ENCODE data around the gene CPO.

Gene CPO

DNA sequence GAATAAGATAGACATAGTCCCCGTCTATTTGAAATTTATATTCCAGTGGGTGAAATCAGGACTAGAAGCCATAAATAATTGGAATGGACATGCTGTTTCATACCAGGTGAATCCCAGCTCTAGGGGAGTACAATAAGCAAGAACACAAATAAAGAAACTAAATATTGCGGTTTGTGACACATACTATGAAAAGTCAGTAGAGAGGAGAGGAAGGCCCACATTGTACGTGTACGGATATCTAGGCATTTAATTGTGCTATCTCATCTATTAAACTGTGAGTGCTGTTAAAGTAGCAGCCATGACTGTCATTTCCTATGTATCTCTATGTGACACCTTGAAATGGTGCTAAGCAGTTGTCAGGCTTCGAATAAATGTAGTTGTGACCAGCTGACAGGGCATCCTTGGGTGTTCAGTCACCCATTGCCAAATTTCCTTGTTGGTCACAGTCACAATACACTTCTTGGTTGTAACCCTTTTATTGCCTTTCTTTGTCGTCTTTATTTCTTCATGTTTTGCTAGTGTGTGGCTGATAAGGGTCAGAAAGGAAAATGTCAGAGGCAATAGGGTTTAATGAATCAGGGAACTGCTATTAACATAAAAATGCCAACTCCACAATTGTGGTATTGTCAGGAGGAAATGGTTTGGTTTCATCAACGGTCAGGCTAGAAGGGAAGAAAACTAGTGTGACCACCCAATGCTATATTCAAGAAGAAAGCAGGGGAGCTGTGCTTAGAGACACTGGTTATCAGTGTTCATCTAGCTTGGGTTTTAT lies 31.5 kb downstream of the CPO start:
- FAIRE-seq (no peak), DNase-seq (ENCODE audit: insufficient read length, low spot score) (no peak)

DNA sequence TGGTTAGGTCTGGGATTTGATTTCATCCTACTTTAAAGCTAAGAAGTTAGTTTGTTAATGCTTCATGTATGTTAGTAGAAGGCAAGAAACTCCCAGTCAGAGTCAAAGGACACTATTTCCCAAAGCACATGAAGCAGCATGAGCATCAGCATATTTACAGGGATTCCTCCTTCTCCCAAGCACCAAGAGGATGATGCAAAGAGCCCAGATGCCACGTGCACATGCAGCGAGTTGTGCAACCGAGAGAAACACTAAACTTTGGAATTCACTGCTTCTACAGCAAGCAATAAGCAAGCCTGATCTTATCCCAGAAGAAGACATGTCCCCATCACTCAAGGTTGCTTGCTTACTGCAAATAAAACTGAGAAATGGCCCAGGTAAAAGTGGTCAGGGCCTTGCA lies 32.5 kb downstream of the CPO start:
- DNase-seq (ENCODE audit: insufficient read length, low spot score) (no peak), FAIRE-seq (no peak)

DNA sequence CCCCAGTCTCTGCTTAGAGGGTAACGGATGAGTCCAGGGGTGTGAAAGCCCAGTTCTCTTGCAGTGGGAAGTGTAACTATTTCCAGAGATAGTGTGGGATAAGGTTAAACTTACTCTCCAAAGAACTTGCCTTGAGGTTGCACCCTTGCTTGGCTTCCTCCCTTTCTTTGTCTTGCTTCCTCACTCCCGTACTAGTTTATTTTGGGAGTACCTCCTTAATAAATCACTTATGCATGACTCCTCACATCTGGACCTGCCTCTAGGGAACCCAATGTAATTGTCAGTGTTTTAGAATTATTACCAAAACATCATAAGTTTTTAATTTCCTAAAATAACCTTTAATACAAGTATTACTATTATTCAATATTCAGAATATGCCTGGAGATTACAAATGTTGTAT lies 35.2 kb downstream of the CPO start:
- DNase-seq (ENCODE audit: insufficient read length, low spot score) (no peak), FAIRE-seq (no peak)

DNA sequence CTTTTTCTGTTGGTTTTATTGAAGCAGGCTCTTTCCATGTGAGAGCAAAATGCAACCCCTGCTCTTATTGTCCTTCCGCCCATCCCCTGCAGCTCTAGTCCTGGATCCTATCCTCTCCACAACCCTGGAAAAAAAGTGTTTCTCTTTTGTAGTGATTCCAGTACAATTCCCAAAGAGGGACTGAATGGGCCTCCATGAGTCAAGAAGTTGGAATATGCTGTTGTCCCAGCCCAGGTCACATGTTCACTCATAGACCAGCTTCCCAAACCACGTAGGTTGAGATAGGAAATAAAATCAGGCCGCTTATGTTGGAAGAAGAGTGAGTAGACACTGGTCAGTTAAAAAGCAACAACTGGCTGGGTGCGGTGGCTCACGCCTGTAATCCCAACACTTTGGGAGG lies 39.4 kb downstream of the CPO start:
- DNase-seq (ENCODE audit: insufficient read length, low spot score) (no peak), FAIRE-seq (no peak)

GRCh38 chr2:206979365-206979764 lies 40.0 kb downstream of the CPO start:
- DNase-seq (ENCODE audit: insufficient read length, low spot score) (no peak), FAIRE-seq (no peak)

- FAIRE-seq: no peak
- no peak for DNase-seq (ENCODE audit: insufficient read length, low spot score)
Measured at GRCh38 chr2:206979922-206980321, 40.6 kb downstream of the CPO start.

- DNase-seq (ENCODE audit: insufficient read length, low spot score): no peak
- no peak for FAIRE-seq
Measured at GRCh38 chr2:206980413-206980812, 41.1 kb downstream of the CPO start.

DNA sequence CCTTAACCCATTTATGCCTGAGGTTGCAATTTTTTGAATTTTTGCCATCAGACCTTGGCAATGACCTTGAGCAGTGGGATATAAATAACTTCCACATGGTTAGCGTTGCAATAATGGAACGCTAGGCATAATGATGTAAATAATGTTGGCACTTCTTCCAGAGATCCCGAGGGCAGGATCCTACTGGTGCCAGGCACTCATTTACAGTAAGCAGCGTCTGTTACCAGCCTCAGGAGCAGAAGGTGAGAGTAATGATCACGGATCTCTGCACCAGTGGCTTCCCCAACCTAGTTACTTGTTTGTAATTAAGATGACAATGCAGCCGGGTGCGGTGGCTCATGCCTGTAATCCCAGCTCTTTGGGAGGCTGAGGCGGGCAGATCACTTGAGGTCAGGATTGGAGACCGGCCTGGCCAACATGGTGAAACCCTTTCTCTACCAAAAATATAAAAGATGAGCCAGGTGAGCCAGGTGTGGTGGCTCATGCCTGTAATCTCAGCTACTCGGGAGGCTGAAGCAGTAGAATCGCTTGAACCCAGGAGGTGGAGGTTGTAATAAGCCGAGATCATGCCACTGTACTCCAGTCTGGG lies 41.9 kb downstream of the CPO start:
- DNase-seq (ENCODE audit: insufficient read length, low spot score) (no peak), FAIRE-seq (no peak)

DNA sequence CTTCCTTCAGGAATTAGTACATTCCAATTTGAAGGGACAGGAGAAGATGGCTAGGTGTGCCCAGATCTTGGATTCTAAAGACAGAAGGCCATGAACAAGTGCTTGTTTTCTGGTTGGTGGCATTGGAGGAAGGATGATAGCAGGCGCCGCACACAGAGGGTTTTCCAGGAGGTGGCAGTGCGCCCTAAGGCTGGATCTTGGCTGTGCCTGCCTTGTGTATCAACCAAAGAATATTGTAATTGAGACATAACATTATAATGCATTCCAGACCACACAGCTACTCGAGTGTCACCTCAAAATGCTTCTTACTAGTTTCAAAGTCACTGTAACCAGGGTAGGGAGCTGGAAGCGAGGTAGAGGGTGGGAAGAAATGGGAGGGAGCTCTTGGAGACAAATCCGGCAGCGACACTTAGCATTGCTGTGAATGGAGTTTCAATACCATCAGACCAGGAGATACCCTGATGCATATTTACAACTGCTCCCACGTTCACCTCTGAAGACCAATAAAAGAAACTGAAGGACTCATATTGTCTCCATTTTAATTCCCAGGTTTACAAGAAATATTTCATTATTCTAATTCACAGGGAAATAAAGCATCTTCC lies 42.5 kb downstream of the CPO start:
- DNase-seq (ENCODE audit: insufficient read length, low spot score): peak; percentile 67
- peak; percentile 38 for FAIRE-seq

- DNase-seq (ENCODE audit: insufficient read length, low spot score) (no peak), FAIRE-seq (no peak)
Measured at GRCh38 chr2:206982360-206982955, 43.1 kb downstream of the CPO start.

DNA sequence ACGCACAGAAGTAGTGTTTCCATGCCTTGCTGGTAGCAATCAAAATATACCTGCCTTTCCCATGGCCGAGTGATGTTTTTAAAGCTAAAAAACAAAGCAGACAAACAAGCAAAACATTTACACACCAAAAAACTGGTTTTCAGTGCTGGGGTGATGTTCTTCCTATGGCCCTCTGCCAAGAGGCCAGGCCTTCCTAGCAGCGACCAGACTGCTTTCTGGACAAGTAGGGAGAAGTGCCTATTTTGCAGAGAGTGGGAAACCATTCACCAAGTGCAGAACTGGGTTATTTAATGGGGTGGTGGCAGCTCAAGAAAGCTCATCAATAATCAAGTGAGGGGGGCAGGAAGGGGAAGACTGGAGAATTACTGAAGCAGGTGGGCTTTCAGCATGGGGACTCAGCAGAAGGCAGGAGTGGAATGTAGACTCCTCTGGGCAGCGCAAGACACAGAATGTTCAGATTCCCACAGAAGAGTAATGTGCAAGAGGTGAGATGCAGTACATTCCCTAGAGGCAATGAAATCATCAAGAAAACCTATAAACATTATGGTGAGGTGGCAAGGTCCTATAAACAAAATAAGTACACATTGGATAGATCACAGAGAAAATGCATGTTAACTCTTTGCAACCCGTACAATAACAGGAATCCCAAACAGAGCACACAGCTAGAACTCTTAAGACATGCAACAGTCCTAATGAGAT lies 44.0 kb downstream of the CPO start:
- DNase-seq (ENCODE audit: insufficient read length, low spot score) (no peak), FAIRE-seq (no peak)

DNA sequence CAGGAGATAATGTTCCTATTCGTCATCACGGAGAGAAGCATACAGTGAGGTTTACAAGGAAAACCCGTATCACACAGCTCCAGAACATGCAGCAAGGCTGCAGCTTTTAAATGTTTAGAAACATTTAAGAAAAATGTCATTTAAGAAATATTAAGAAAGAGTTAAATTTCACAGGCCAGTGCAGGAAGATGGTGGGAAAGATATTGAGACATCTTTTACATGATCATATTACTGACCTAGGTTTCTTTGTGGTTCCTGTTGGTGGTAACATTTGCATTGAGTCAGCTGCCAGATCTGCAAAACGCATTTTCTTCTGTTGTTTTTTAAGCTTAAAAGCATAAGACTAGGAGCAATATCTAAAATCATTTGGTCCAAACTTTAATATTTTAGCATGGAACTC lies 44.9 kb downstream of the CPO start:
- DNase-seq (ENCODE audit: insufficient read length, low spot score) (no peak), FAIRE-seq (no peak)

- no peak for FAIRE-seq
- DNase-seq (ENCODE audit: insufficient read length, low spot score): no peak
Measured at GRCh38 chr2:206986943-206987342, 47.6 kb downstream of the CPO start.

GRCh38 chr2:206987810-206988209 lies 48.5 kb downstream of the CPO start:
- DNase-seq (ENCODE audit: insufficient read length, low spot score) (no peak), FAIRE-seq (no peak)

GRCh38 chr2:206988884-206989283 lies 49.6 kb downstream of the CPO start:
- no peak for FAIRE-seq

DNA sequence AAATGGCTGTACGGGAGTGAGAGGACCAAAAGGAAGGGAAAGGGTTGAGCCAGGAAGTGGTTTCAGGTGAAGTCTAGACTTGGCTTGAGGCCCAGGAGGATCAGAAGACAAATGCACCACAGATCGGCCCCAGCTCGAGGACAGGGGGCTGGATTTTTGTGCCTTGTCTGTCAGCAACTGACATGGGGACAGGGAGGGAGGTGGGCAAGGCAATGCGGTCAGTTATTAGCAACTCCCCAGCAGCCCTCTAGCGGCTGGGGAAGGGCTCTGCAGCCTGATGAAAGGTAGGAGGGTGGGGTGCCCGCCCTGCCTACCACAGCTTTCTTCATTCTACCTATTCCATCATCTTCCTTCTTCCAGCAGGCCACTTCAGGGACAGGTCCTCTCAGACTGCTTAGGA lies 50.0 kb downstream of the CPO start:
- peak; percentile 26 for DNase-seq (ENCODE audit: insufficient read length, low spot score)
- FAIRE-seq: peak; percentile 55

More at GRCh38 chr2:206988884-206989283, 49.6 kb downstream of the CPO start:
- no peak for DNase-seq (ENCODE audit: insufficient read length, low spot score)

- DNase-seq (ENCODE audit: insufficient read length, low spot score) (no peak), FAIRE-seq (no peak)
Measured at GRCh38 chr2:206990360-206990759, 51.0 kb downstream of the CPO start.

- FAIRE-seq: no peak
- no peak for DNase-seq (ENCODE audit: insufficient read length, low spot score)
Measured at GRCh38 chr2:206991070-206991469, 51.8 kb downstream of the CPO start.

DNA sequence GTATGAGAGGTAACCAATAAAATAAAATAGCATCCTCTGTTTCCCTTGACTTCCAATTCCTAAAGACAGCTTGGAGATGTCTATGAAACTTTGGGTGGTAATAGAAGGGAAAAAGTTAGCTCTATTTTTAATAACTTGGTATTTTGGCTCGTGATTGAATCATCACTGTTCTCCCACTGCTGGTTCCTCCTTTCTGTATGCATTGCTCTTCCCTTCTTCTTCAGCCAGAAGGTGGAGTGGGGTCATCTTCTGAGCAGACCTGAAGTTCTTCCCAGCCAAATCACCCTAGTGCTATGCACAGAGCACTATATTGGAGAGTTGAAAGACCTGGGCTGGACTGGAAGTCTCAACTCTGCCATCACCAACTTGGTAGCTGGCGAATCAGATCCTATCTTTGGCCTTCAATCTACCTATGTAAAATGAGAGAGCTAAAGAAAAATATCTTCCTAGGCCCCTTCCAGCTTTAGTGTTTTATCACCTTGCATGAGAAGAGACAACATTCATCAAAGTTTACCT lies 54.1 kb downstream of the CPO start:
- DNase-seq (ENCODE audit: insufficient read length, low spot score) (no peak), FAIRE-seq (no peak)

DNA sequence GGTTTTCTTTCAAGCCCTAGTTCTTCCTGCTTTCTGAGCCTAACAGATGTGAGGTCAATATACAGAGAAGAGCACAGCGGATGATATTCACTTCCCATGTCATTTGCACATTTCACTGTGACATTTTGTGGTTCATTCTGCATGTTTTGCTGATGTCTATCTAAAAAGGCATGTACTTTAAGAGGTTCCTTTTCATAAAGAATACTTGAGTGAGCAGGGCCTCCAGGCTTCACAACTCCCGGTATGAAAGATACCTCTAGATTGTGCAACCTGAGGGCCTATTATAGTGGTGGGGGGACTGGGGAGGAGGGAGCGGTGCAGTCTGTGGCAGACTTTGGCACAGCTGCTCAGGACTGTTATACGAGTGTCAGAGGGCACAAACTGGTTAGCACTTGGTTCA lies 54.6 kb downstream of the CPO start:
- peak; percentile 33 for FAIRE-seq
- peak; percentile 18 for DNase-seq (ENCODE audit: insufficient read length, low spot score)

DNA sequence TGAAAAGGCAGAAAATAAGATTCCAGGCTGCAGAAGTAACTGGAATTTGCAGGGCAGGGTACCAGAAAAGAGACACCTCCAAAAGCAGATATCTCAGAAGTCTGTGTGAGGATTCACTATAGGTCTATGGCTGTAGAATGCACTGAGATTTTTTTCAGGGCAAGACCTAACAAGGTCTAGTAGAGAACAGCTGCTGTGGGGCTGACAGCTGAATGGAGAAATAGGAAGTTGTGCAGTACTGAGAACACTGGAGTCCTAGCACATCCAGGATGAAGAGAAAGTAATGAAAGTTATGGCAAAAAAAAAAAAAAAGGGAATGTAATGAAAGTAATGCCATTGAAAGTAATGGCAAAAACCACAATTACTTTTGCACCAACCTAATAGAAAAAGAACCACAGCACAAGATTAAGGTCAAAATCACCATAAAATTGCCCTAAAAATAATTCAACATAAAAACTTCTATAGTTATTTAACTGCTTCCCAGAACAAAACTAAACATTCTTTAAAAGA lies 57.3 kb downstream of the CPO start:
- FAIRE-seq (no peak), DNase-seq (ENCODE audit: insufficient read length, low spot score) (no peak)
